HepG2 (cell line): Measurements from ENCODE around the gene NRG3. TPM values are rescaled to one million over a fixed set of nuclear protein-coding genes. Genes with fewer than 3 reads are reported as not detected.

Experiments used
- ARID2 ChIP-seq: sonication (generic); formaldehyde crosslinking; IDR thresholded peaks from 2 replicates; pipeline ENCODE4 v1.8.1; 2022; ENCODE audit warnings: mild to moderate bottlenecking, missing genetic modification reagents, borderline replicate concordance
- GATA4 ChIP-seq: sonication (generic); IDR thresholded peaks from 2 replicates; pipeline ENCODE4 v1.6.1; 2016; ENCODE audit warnings: antibody characterized with exemption, low read depth, borderline replicate concordance
- IRF9 ChIP-seq: sonication (generic); formaldehyde crosslinking; IDR thresholded peaks from 2 replicates; pipeline ENCODE4 v1.8.0; 2022; ENCODE audit warnings: missing genetic modification reagents, mild to moderate bottlenecking, borderline replicate concordance
- PHF8 ChIP-seq: sonication (generic); formaldehyde crosslinking; IDR thresholded peaks from 2 replicates; pipeline ENCODE4 v1.5.0; 2020; ENCODE audit warnings: missing genetic modification reagents
- SATB2 ChIP-seq: sonication (generic); formaldehyde crosslinking; IDR thresholded peaks from 2 replicates; pipeline ENCODE4 v1.5.0; 2020; ENCODE audit warnings: missing genetic modification reagents
- ZHX2 ChIP-seq, 2 experiments: sonication (generic) in 1 of 2; formaldehyde crosslinking in 1 of 2; IDR thresholded peaks; 2 replicates each; pipeline versions ENCODE4 v1.6.1 to v1.9.0; 2014 to 2022; ENCODE audit warnings: antibody characterized with exemption in 1 of 2, borderline replicate concordance in 1 of 2, inconsistent platforms in 1 of 2, low read depth in 1 of 2, missing genetic modification reagents in 1 of 2
- ZNF484 ChIP-seq: sonication (generic); formaldehyde crosslinking; IDR thresholded peaks from 2 replicates; pipeline ENCODE4 v1.5.1; 2020; ENCODE audit warnings: mild to moderate bottlenecking, low read depth, missing genetic modification reagents, borderline replicate concordance
- ZZZ3 ChIP-seq: sonication (generic); formaldehyde crosslinking; IDR thresholded peaks from 2 replicates; pipeline ENCODE4 v1.4.0; 2020; ENCODE audit warnings: missing genetic modification reagents, mild to moderate bottlenecking, borderline replicate concordance
- polyA plus RNA-seq, 8 experiments: library from polyadenylated mRNA; depleted of rRNA in 3 of 8; stranded (reverse) in 7 of 8; unstranded in 1 of 8; fragments of >200 nt; fragmentation: Illumina TruSeq in 4 of 8; extraction: Trizol in 4 of 8; gene quantifications; 2 replicates each; pipeline versions ENCODE4 v1.2.1 to v1.2.3, GENCODE V29; 2011 to 2016; ENCODE audit warnings: low read depth in 4 of 8, missing spikeins in 1 of 8, mixed read lengths in 1 of 8; ENCODE audit not compliant: insufficient read depth in 1 of 8
- total RNA-seq, 5 experiments: library from RNA; depleted of rRNA; stranded (reverse); fragments of >200 nt; fragmentation: Illumina TruSeq; extraction: Trizol; gene quantifications; 2 replicates each; pipeline ENCODE4 v1.2.3, GENCODE V29; 2016; ENCODE audit warnings: low read depth in 1 of 5

The NRG3 gene
- total and polyA plus RNA-seq, 2 of the 13 experiments (the other 11 are each of a cell fraction or from before 2014, with no cell fraction given), result not detected

GRCh38 chr10:82409671-82410070, 534.7 kb downstream of the NRG3 start (continued):
- TF ChIP-seq ZHX2 (IDR thresholded peaks at IDR 0.05; ENCODE audit: low read depth) (no peak), ZHX2 (CRISPR knock-in tag; IDR thresholded peaks at IDR 0.05; ENCODE audit: borderline replicate concordance) (no peak), PHF8 (no peak), SATB2 (CRISPR knock-in tag) (no peak), ZZZ3 (CRISPR knock-in tag) (no peak), ARID2 (CRISPR knock-in tag) (no peak), ZNF484 (CRISPR knock-in tag) (no peak), IRF9 (CRISPR knock-in tag) (no peak), GATA4 (no peak)
